Measurements from ENCODE around the gene ZNF598. TPM values are rescaled to one million over a fixed set of nuclear protein-coding genes. Genes with fewer than 3 reads are reported as not detected.

Gene ZNF598
- total RNA-seq, 4 donors from 2014 or later = 31.3 to 56.1 (median 40.9) TPM

GRCh38 chr16:2040041-2040786 lies 30.6 kb upstream of the ZNF598 start:
- peaks cover 48 to 100% (median 80%) of the 10 kb centered on the region in 3 donors for H3K4me1 ChIP-seq

GRCh38 chr16:2039274-2040031 lies 29.8 kb upstream of the ZNF598 start:
- no peak for TF ChIP-seq CTCF (IDR thresholded peaks at IDR 0.05)
- TF ChIP-seq POLR2A (IDR thresholded peaks at IDR 0.05) = peak in 1 of 4 donors; percentile 11
- Histone ChIP-seq H3K9me3 (no peaks in the 10 kb centered on the region), H3K36me3 (peaks cover 0 to 18% (median 0%) of the 10 kb centered on the region in 3 donors), H3K4me3 (peak overlapping the region in 1 of 4 donors; percentile 10), H3K27me3 (no peaks in the 10 kb centered on the region), H3K4me1 (peaks cover 53 to 100% (median 85%) of the 10 kb centered on the region in 3 donors), H3K27ac (peak overlapping the region; percentile 75 to 92 (median 85))
- intact Hi-C loops (cut with DNase I) = no loop called here
- DNase-seq = no peak
- WGBS, 2 donors = 56 to 62% methylated on average over 3 to 4 of the region's 29 CpGs

More at GRCh38 chr16:2040041-2040786, 30.6 kb upstream of the ZNF598 start:
- H3K4me3 ChIP-seq = no peak overlapping the region
- intact Hi-C loops (cut with DNase I) = no loop called here
- H3K27ac ChIP-seq = peak overlapping the region; percentile 75 to 92 (median 85)
- no peaks in the 10 kb centered on the region for H3K9me3 ChIP-seq
- DNase-seq = no peak
- 80 to 100% methylated on average over 1 to 2 of the region's 24 CpGs for WGBS, 2 donors
- H3K36me3 ChIP-seq = peaks cover 0 to 19% (median 0%) of the 10 kb centered on the region in 3 donors
- TF ChIP-seq POLR2A (IDR thresholded peaks at IDR 0.05) = no peak
- no peak for TF ChIP-seq CTCF (IDR thresholded peaks at IDR 0.05)
- no peaks in the 10 kb centered on the region for H3K27me3 ChIP-seq

GRCh38 chr16:2038382-2039231 lies 29.0 kb upstream of the ZNF598 start:
- intact Hi-C loops (cut with DNase I) = no loop called here
- DNase-seq = no peak
- Histone ChIP-seq H3K27ac (peak overlapping the region; percentile 64 to 92 (median 85)), H3K27me3 (no peaks in the 10 kb centered on the region), H3K9me3 (no peaks in the 10 kb centered on the region), H3K4me3 (peak overlapping the region in 2 of 4 donors; percentile 16 to 21), H3K4me1 (peaks cover 54 to 97% (median 81%) of the 10 kb centered on the region in 3 donors), H3K36me3 (peaks cover 0 to 12% (median 0%) of the 10 kb centered on the region in 3 donors)
- TF ChIP-seq CTCF (IDR thresholded peaks at IDR 0.05) (no peak), POLR2A (IDR thresholded peaks at IDR 0.05) (no peak)
- WGBS, 2 donors = 64 to 85% methylated on average over 10 to 20 of the region's 41 CpGs

GRCh38 chr16:2037647-2038381 lies 28.2 kb upstream of the ZNF598 start:
- H3K9me3 ChIP-seq = no peaks in the 10 kb centered on the region
- peaks cover 0 to 5% (median 0%) of the 10 kb centered on the region in 3 donors for H3K36me3 ChIP-seq
- peaks cover 60 to 97% (median 80%) of the 10 kb centered on the region in 3 donors for H3K4me1 ChIP-seq
- TF ChIP-seq CTCF (IDR thresholded peaks at IDR 0.05) (no peak), POLR2A (IDR thresholded peaks at IDR 0.05) (no peak)
- 86 to 88% methylated on average over 9 to 14 of the region's 29 CpGs for WGBS, 2 donors
- intact Hi-C loops (cut with DNase I) = no loop called here
- H3K27me3 ChIP-seq = no peaks in the 10 kb centered on the region
- H3K27ac ChIP-seq = peak overlapping the region; percentile 48 to 92 (median 85)
- peak overlapping the region in 1 of 4 donors; percentile 21 for H3K4me3 ChIP-seq
- DNase-seq = no peak
